Lung (tissue), 12 donors: ENCODE measurements around the gene RPH3AL. TPM values are rescaled to one million over a fixed set of nuclear protein-coding genes. Genes with fewer than 3 reads are reported as not detected.

ENCODE experiments used
- ATAC-seq: fragments of 200-7000 bp; cut with Tn5 transposase; one replicate; pipeline ENCODE4 v1.9.1; 2020; ENCODE audit warnings: moderate number of reproducible peaks; ENCODE audit not compliant: insufficient read depth, low FRiP score
- DNase-seq, 3 donors: peaks; one replicate each; pipeline ENCODE4 v3.0.0-alpha.2; 2013 to 2017
- H3K27ac ChIP-seq, 2 donors: one replicate each; pipeline ENCODE4 v1.5.1; 2013; ENCODE audit warnings: mild to moderate bottlenecking in 2 of 2, moderate library complexity in 2 of 2, control low read depth in 1 of 2, inconsistent platforms in 1 of 2, low read depth in 1 of 2, low read length in 1 of 2
- H3K27me3 ChIP-seq, 3 donors: one replicate each; pipeline ENCODE4 v1.5.1; 2013; ENCODE audit warnings: low read length in 2 of 3; ENCODE audit not compliant: control insufficient read depth in 3 of 3, insufficient read depth in 3 of 3
- H3K36me3 ChIP-seq, 4 donors: one replicate each; pipeline ENCODE4 v1.5.1; 2013; ENCODE audit warnings: low read length in 4 of 4, mild to moderate bottlenecking in 1 of 4, moderate library complexity in 1 of 4; ENCODE audit not compliant: control insufficient read depth in 4 of 4, insufficient read depth in 4 of 4
- H3K4me1 ChIP-seq, 5 donors: one replicate each; pipeline ENCODE4 v1.5.1; 2013; ENCODE audit warnings: low read length in 5 of 5, mild to moderate bottlenecking in 2 of 5, moderate library complexity in 1 of 5; ENCODE audit not compliant: control insufficient read depth in 5 of 5, insufficient read depth in 5 of 5
- H3K4me3 ChIP-seq: one replicate; pipeline ENCODE4 v1.5.1; 2013; ENCODE audit warnings: mild to moderate bottlenecking, control low read depth, moderate library complexity
- H3K9ac ChIP-seq, 2 donors: one replicate each; pipeline ENCODE4 v1.5.1; 2013; ENCODE audit warnings: low read length in 2 of 2, control low read depth in 1 of 2; ENCODE audit not compliant: insufficient read depth in 1 of 2
- H3K9me3 ChIP-seq, 4 donors: one replicate each; pipeline ENCODE4 v1.5.1; 2013; ENCODE audit warnings: low read length in 3 of 4, mild to moderate bottlenecking in 1 of 4, moderate library complexity in 1 of 4; ENCODE audit not compliant: control insufficient read depth in 4 of 4, insufficient read depth in 3 of 4
- whole genome bisulfite sequencing, 2 donors: extraction: QIAGEN DNeasy Blood & Tissue Kit; methylation state at CpG; one replicate each; pipeline ENCODE4 v1.1.7; 2013; 5-methylcytosine and 5-hydroxymethylcytosine counted together
- polyA plus RNA-seq, 2 donors: library from polyadenylated mRNA; stranded (reverse); fragments of 200-250 nt; gene quantifications; one replicate each; pipeline ENCODE4 v1.2.1, GENCODE V29; 2013
- total RNA-seq, 2 donors: library from RNA; depleted of rRNA in 1 of 2; stranded (reverse); fragments of >200 nt in 1 of 2; gene quantifications; one replicate each; pipeline ENCODE4 v1.2.1, GENCODE V29; 2014 to 2021
- TF ChIP-seq, protein P1 (sequence below): IDR thresholded peaks from 2 replicates; pipeline ENCODE4 v1.5.1; 2012; ENCODE audit warnings: mild to moderate bottlenecking; ENCODE audit errors: control extremely low read depth, extremely low read depth
- donor health status: control.
- donor health status: control.
- donor health status: Bipolar disorder and iron deficiency.
- donor health status: healthy.
- donor health status: DM: yes; HTN: yes; CAD: no.

Gene RPH3AL
- total and polyA plus RNA-seq, 4 donors = 19.5 to 76.6 (median 21.6) TPM

DNA sequence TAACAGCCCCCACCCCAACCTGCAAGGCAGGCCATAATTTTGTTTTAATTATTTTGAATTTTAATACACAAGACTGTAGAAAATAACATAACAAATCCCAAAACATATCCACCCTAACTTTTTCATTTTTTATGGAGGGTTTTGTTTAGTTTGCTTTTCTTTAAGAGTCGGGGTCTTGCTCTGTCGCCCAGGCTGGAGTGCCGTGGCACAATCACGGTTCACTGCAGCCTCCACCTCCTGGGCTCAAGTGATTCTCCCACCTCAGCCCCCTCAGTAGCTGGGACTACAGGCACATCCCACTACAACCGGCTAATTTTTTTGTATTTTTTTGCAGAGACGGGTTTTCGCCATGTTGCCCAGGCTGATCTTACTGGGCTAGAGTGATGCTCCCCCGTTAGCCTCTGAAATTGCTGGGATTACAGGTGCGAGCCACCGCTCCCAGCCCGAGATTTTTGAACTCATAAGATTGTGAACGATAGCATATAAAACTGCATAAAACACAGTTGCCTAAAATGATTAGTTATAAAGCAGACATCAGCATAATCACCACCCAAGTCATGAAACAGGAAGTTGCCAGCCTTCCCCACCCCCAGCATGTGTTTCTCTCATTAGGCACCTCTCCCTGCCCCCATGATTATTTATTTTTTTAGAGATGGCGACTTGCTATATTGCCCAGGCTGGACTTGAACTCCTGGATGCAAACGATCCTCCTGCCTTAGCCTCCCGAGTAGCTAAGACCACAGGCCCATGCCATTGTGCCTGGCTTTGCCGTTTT lies 157.6 kb downstream of the RPH3AL start:
- H3K27me3 ChIP-seq = peaks cover 0 to 5% (median 0%) of the 10 kb centered on the region in 3 donors
- DNase-seq = no peak
- ATAC-seq = no peak
- 80 to 83% methylated on average over 16 of the region's 16 CpGs for WGBS, 2 donors
- H3K9me3 ChIP-seq = no peaks in the 10 kb centered on the region
- TF ChIP-seq, protein P1, sequence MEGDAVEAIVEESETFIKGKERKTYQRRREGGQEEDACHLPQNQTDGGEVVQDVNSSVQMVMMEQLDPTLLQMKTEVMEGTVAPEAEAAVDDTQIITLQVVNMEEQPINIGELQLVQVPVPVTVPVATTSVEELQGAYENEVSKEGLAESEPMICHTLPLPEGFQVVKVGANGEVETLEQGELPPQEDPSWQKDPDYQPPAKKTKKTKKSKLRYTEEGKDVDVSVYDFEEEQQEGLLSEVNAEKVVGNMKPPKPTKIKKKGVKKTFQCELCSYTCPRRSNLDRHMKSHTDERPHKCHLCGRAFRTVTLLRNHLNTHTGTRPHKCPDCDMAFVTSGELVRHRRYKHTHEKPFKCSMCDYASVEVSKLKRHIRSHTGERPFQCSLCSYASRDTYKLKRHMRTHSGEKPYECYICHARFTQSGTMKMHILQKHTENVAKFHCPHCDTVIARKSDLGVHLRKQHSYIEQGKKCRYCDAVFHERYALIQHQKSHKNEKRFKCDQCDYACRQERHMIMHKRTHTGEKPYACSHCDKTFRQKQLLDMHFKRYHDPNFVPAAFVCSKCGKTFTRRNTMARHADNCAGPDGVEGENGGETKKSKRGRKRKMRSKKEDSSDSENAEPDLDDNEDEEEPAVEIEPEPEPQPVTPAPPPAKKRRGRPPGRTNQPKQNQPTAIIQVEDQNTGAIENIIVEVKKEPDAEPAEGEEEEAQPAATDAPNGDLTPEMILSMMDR = no peak
- no peak overlapping the region for H3K4me3 ChIP-seq
- peaks cover 0 to 15% (median 0%) of the 10 kb centered on the region in 5 donors for H3K4me1 ChIP-seq
- no peak overlapping the region for H3K9ac ChIP-seq
- H3K27ac ChIP-seq = no peak overlapping the region
- no peaks in the 10 kb centered on the region for H3K36me3 ChIP-seq

- WGBS, 2 donors = 70 to 80% methylated on average over 28 to 31 of the region's 31 CpGs
- DNase-seq (peak in 1 of 3 donors; percentile 47), ATAC-seq (no peak)
- no peak overlapping the region for H3K4me3 ChIP-seq
- no peaks in the 10 kb centered on the region for H3K36me3 ChIP-seq
- no peak overlapping the region for H3K9ac ChIP-seq
- H3K27me3 ChIP-seq = peaks cover 0 to 5% (median 0%) of the 10 kb centered on the region in 3 donors
- H3K9me3 ChIP-seq = no peaks in the 10 kb centered on the region
- TF ChIP-seq, protein P1 = no peak
- H3K4me1 ChIP-seq = peaks cover 0 to 7% (median 0%) of the 10 kb centered on the region in 5 donors
- no peak overlapping the region for H3K27ac ChIP-seq
Observed at GRCh38 chr17:193841-194806, 158.5 kb downstream of the RPH3AL start.

DNA sequence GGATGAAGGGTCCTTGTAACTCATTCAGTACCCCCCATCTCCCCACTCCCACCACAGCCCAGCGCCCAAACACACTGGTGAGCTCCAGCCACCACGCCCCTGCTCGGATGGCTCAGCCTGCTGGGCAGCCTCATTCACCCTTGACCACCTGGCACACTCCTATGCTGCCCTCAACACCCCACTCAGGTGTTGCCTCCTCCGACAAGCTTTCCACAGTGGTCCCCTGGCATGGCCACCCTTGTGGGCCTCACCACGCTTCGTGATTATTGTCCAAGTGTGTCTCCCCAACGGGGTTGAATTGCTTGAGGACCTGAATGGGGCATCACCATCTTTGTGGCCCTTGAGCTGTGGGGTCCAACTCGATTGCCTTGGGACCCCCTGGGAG lies 159.2 kb downstream of the RPH3AL start:
- Histone ChIP-seq H3K27ac (no peak overlapping the region), H3K4me3 (no peak overlapping the region), H3K4me1 (peaks cover 0 to 2% (median 0%) of the 10 kb centered on the region in 5 donors), H3K36me3 (no peaks in the 10 kb centered on the region), H3K27me3 (peaks cover 0 to 5% (median 0%) of the 10 kb centered on the region in 3 donors), H3K9me3 (no peaks in the 10 kb centered on the region), H3K9ac (no peak overlapping the region)
- WGBS, 2 donors = 94% methylated on average over 8 of the region's 8 CpGs
- ATAC-seq (no peak), DNase-seq (no peak)
- TF ChIP-seq, protein P1 = no peak
